HG03039 (cell line): Measurements from ENCODE around the gene GALNT5.
A peak's percentile ranks its signal among the peaks of the same experiment; 100 is the strongest.
"Not testable (repeated sequence)": the region's sequence is repeated elsewhere in the genome, so short reads cannot be mapped to it uniquely, and the experiment has no call there.

ENCODE experiments used
- ATAC-seq: cut with Tn5 transposase; IDR thresholded peaks from one replicate; pipeline ENCODE4 v1.9.1; 2021; ENCODE audit warnings: mild to moderate bottlenecking, moderate library complexity; ENCODE audit not compliant: unreplicated experiment

GALNT5 gene

GRCh38 chr2:157326698-157327097, 69.2 kb downstream of the GALNT5 start:
- ATAC-seq = no peak

GRCh38 chr2:157327200-157327599, 69.7 kb downstream of the GALNT5 start:
- ATAC-seq = peak; percentile 19

GRCh38 chr2:157327621-157328500, 70.4 kb downstream of the GALNT5 start:
- peak; percentile 97 for ATAC-seq

- no peak for ATAC-seq
Measured at GRCh38 chr2:157329524-157329923, 72.0 kb downstream of the GALNT5 start.

- ATAC-seq = no peak
Measured at GRCh38 chr2:157333304-157334047, 76.0 kb downstream of the GALNT5 start.

GRCh38 chr2:157334335-157334734, 76.8 kb downstream of the GALNT5 start:
- ATAC-seq = no peak

GRCh38 chr2:157334797-157335196, 77.3 kb downstream of the GALNT5 start:
- no peak for ATAC-seq

- ATAC-seq = no peak
Measured at GRCh38 chr2:157336137-157337010, 78.9 kb downstream of the GALNT5 start.

GRCh38 chr2:157337978-157338377, 80.5 kb downstream of the GALNT5 start:
- no peak for ATAC-seq

GRCh38 chr2:157339965-157340655, 82.6 kb downstream of the GALNT5 start:
- no peak for ATAC-seq

GRCh38 chr2:157341381-157341780, 83.9 kb downstream of the GALNT5 start:
- not testable (repeated sequence) for ATAC-seq

- ATAC-seq = no peak
Measured at GRCh38 chr2:157345647-157346389, 88.3 kb downstream of the GALNT5 start.

- no peak for ATAC-seq
Measured at GRCh38 chr2:157348291-157348921, 90.9 kb downstream of the GALNT5 start.

GRCh38 chr2:157349949-157350515, 92.5 kb downstream of the GALNT5 start:
- ATAC-seq = no peak

- no peak for ATAC-seq
Measured at GRCh38 chr2:157355618-157356017, 98.1 kb downstream of the GALNT5 start.

- ATAC-seq = no peak
Measured at GRCh38 chr2:157359628-157360027, 102.1 kb downstream of the GALNT5 start.

GRCh38 chr2:157361526-157361925, 104.0 kb downstream of the GALNT5 start:
- no peak for ATAC-seq

GRCh38 chr2:157362627-157363026, 105.1 kb downstream of the GALNT5 start:
- no peak for ATAC-seq

- peak; percentile 47 for ATAC-seq
Measured at GRCh38 chr2:157363612-157364101, 106.2 kb downstream of the GALNT5 start.
